ENCODE data around the gene KRTAP16-1. TPM values are rescaled to one million over a fixed set of nuclear protein-coding genes. Genes with fewer than 3 reads are reported as not detected.
A peak's percentile ranks its signal among the peaks of the same experiment; 100 is the strongest.

The KRTAP16-1 gene
- total and polyA plus RNA-seq, 7 experiments from 2014 or later: 0.19 to 0.49 (median 0.27) TPM; not detected in 3

GRCh38 chr17:41322903-41323895 is 14.1 kb upstream of the KRTAP16-1 start:
- Mint-ChIP-seq H3K4me3 (peak overlapping the region in 3 of 10 donors; percentile 25 to 33 (median 27)), H3K27ac (peak overlapping the region; percentile 26 to 87 (median 80)), H3K9me3 (peaks cover 0 to 20% (median 10%) of the 10 kb centered on the region in 11 donors), H3K36me3 (peaks cover 0 to 4% (median 2%) of the 10 kb centered on the region in 5 donors), H3K27me3 (no peaks in the 10 kb centered on the region), H3K4me1 (peaks cover 11 to 61% (median 52%) of the 10 kb centered on the region in 7 donors)
- Histone ChIP-seq H3K9me3 (ENCODE audit: control insufficient read depth in 2 of 3, low read length in 3 of 3) (no peaks in the 10 kb centered on the region), H3K36me3 (ENCODE audit: control insufficient read depth in 2 of 3, insufficient read depth in 3 of 3, low read length in 3 of 3) (no peaks in the 10 kb centered on the region), H3K27me3 (ENCODE audit: control insufficient read depth in 2 of 2, insufficient read depth in 2 of 2, low read length in 2 of 2) (no peaks in the 10 kb centered on the region), H3K4me3 (ENCODE audit: low read length) (no peak overlapping the region), H3K4me1 (ENCODE audit: control insufficient read depth in 2 of 2, insufficient read depth in 2 of 2, low read length in 2 of 2) (peaks cover 34 to 48% of the 10 kb centered on the region in 2 donors), H3K27ac (ENCODE audit: low read depth, low read length) (no peak overlapping the region)
- CTCF ChIA-PET: interaction anchor here (0.6 to 3.9 kb wide), 26 partner anchors 9 to 466 kb away, joined by 3 to 39 read pairs (median 4); partner anchors contain the start of genes KRT33A and KRTAP16-1
- DNase-seq: no peak
- no peak for ATAC-seq
- POLR2A ChIA-PET: interaction anchor here (0.8 to 5.0 kb wide), 4 partner anchors 8 to 18 kb away, joined by 3 to 36 read pairs (median 3); partner anchors contain the start of gene KRTAP16-1
- intact Hi-C loops (cut with micrococcal nuclease): loop anchor here (1.0 to 5.0 kb wide), 14 partner anchors 15 to 520 kb away; no protein-coding TSS in a partner anchor

- intact Hi-C loops (cut with micrococcal nuclease): loop anchor here (1.0 to 5.0 kb wide), 14 partner anchors 14 to 519 kb away; no protein-coding TSS in a partner anchor
- Histone ChIP-seq H3K4me1 (ENCODE audit: control insufficient read depth in 2 of 2, insufficient read depth in 2 of 2, low read length in 2 of 2) (peaks cover 26 to 44% of the 10 kb centered on the region in 2 donors), H3K36me3 (ENCODE audit: control insufficient read depth in 2 of 3, insufficient read depth in 3 of 3, low read length in 3 of 3) (no peaks in the 10 kb centered on the region), H3K27me3 (ENCODE audit: control insufficient read depth in 2 of 2, insufficient read depth in 2 of 2, low read length in 2 of 2) (no peaks in the 10 kb centered on the region), H3K4me3 (ENCODE audit: low read length) (no peak overlapping the region), H3K9me3 (ENCODE audit: control insufficient read depth in 2 of 3, low read length in 3 of 3) (no peaks in the 10 kb centered on the region), H3K27ac (ENCODE audit: low read depth, low read length) (no peak overlapping the region)
- peaks cover 11 to 59% (median 50%) of the 10 kb centered on the region in 7 donors for H3K4me1 Mint-ChIP-seq
- H3K27ac Mint-ChIP-seq: peak overlapping the region; percentile 34 to 87 (median 77)
- CTCF ChIA-PET: interaction anchor here (0.6 to 3.9 kb wide), 32 partner anchors 9 to 520 kb away, joined by 3 to 39 read pairs (median 3); partner anchors contain the start of genes KRT33A and KRTAP16-1
- DNase-seq: peak in 7 of 9 donors; percentile 50 to 75 (median 60)
- H3K27me3 Mint-ChIP-seq: no peaks in the 10 kb centered on the region
- peak; percentile 81 for ATAC-seq
- H3K4me3 Mint-ChIP-seq: peak overlapping the region in 2 of 10 donors; percentile 25 to 27
- H3K9me3 Mint-ChIP-seq: peaks cover 0 to 20% (median 10%) of the 10 kb centered on the region in 11 donors
- peaks cover 0 to 4% (median 2%) of the 10 kb centered on the region in 5 donors for H3K36me3 Mint-ChIP-seq
- POLR2A ChIA-PET: interaction anchor here (0.6 to 5.0 kb wide), 11 partner anchors 8 to 412 kb away, joined by 3 to 36 read pairs (median 3); partner anchors contain the start of genes EIF1, KRTAP16-1 and KRTAP4-12
These were observed 13.2 kb upstream of the KRTAP16-1 start for GRCh38 chr17:41322094-41322902.

- H3K27ac Mint-ChIP-seq: no peak overlapping the region
- intact Hi-C loops (cut with micrococcal nuclease): no loop called here
- CTCF ChIA-PET: no interaction called here
These were observed 9.1 kb upstream of the KRTAP16-1 start for GRCh38 chr17:41318231-41318630.

GRCh38 chr17:41315814-41316445 is 6.8 kb upstream of the KRTAP16-1 start:
- H3K4me1 Mint-ChIP-seq: peaks cover 4 to 27% (median 15%) of the 10 kb centered on the region in 7 donors
- intact Hi-C loops (cut with micrococcal nuclease): no loop called here
- H3K27me3 ChIP-seq (ENCODE audit: control insufficient read depth in 2 of 2, insufficient read depth in 2 of 2, low read length in 2 of 2): no peaks in the 10 kb centered on the region
- peaks cover 0 to 14% (median 0%) of the 10 kb centered on the region in 5 donors for H3K27me3 Mint-ChIP-seq
- peaks cover 0 to 11% (median 7%) of the 10 kb centered on the region in 5 donors for H3K36me3 Mint-ChIP-seq
- no peaks in the 10 kb centered on the region for H3K9me3 ChIP-seq (ENCODE audit: control insufficient read depth in 2 of 3, low read length in 3 of 3)
- ChIA-PET POLR2A (interaction anchor here (0.5 kb wide), 1 partner anchor 12 kb away, joined by 3 read pairs; no protein-coding TSS in a partner anchor), CTCF (no interaction called here)
- H3K4me1 ChIP-seq (ENCODE audit: control insufficient read depth in 2 of 2, insufficient read depth in 2 of 2, low read length in 2 of 2): peaks cover 2 to 6% of the 10 kb centered on the region in 2 donors
- ATAC-seq: no peak
- peaks cover 0 to 20% (median 10%) of the 10 kb centered on the region in 11 donors for H3K9me3 Mint-ChIP-seq
- no peak overlapping the region for H3K4me3 ChIP-seq (ENCODE audit: low read length)
- peak overlapping the region in 1 of 9 donors; percentile 1 for H3K27ac Mint-ChIP-seq
- H3K27ac ChIP-seq (ENCODE audit: low read depth, low read length): no peak overlapping the region
- no peak for DNase-seq
- no peak overlapping the region for H3K4me3 Mint-ChIP-seq
- no peaks in the 10 kb centered on the region for H3K36me3 ChIP-seq (ENCODE audit: control insufficient read depth in 2 of 3, insufficient read depth in 3 of 3, low read length in 3 of 3)

More at GRCh38 chr17:41318231-41318630, 9.1 kb upstream of the KRTAP16-1 start:
- H3K4me3 Mint-ChIP-seq: no peak overlapping the region
- H3K36me3 Mint-ChIP-seq: peaks cover 0 to 4% (median 2%) of the 10 kb centered on the region in 5 donors
- H3K27me3 Mint-ChIP-seq: peaks cover 0 to 6% (median 0%) of the 10 kb centered on the region in 5 donors
- no peaks in the 10 kb centered on the region for H3K27me3 ChIP-seq (ENCODE audit: control insufficient read depth in 2 of 2, insufficient read depth in 2 of 2, low read length in 2 of 2)
- ATAC-seq (no peak), DNase-seq (no peak)
- H3K36me3 ChIP-seq (ENCODE audit: control insufficient read depth in 2 of 3, insufficient read depth in 3 of 3, low read length in 3 of 3): no peaks in the 10 kb centered on the region
- H3K9me3 ChIP-seq (ENCODE audit: control insufficient read depth in 2 of 3, low read length in 3 of 3): no peaks in the 10 kb centered on the region
- POLR2A ChIA-PET: interaction anchor here (0.7 to 1.3 kb wide), 4 partner anchors 9 to 405 kb away, joined by 3 to 4 read pairs (median 3); partner anchors contain the start of gene KRTAP16-1
- peaks cover 0 to 32% (median 21%) of the 10 kb centered on the region in 7 donors for H3K4me1 Mint-ChIP-seq
- no peak overlapping the region for H3K4me3 ChIP-seq (ENCODE audit: low read length)
- no peak overlapping the region for H3K27ac ChIP-seq (ENCODE audit: low read depth, low read length)
- peaks cover 10 to 17% of the 10 kb centered on the region in 2 donors for H3K4me1 ChIP-seq (ENCODE audit: control insufficient read depth in 2 of 2, insufficient read depth in 2 of 2, low read length in 2 of 2)
- peaks cover 0 to 20% (median 10%) of the 10 kb centered on the region in 11 donors for H3K9me3 Mint-ChIP-seq

- DNase-seq: no peak
- Histone ChIP-seq H3K27ac (ENCODE audit: low read depth, low read length) (no peak within 1 kb of the TSS), H3K4me1 (ENCODE audit: control insufficient read depth in 2 of 2, insufficient read depth in 2 of 2, low read length in 2 of 2) (peaks cover 8 to 12% of the 10 kb centered on the region in 2 donors), H3K36me3 (ENCODE audit: control insufficient read depth in 2 of 3, insufficient read depth in 3 of 3, low read length in 3 of 3) (no peaks in the 10 kb centered on the region), H3K4me3 (ENCODE audit: low read length) (no peak within 1 kb of the TSS), H3K9me3 (ENCODE audit: control insufficient read depth in 2 of 3, low read length in 3 of 3) (no peaks in the 10 kb centered on the region), H3K27me3 (ENCODE audit: control insufficient read depth in 2 of 2, insufficient read depth in 2 of 2, low read length in 2 of 2) (no peaks in the 10 kb centered on the region)
- ChIA-PET POLR2A (interaction anchor here (0.9 to 1.1 kb wide), 2 partner anchors 7 to 15 kb away, joined by 3 read pairs; no protein-coding TSS in a partner anchor), CTCF (no interaction called here)
- H3K27me3 Mint-ChIP-seq: peaks cover 0 to 14% (median 0%) of the 10 kb centered on the region in 5 donors
- peaks cover 6 to 29% (median 21%) of the 10 kb centered on the region in 7 donors for H3K4me1 Mint-ChIP-seq
- ATAC-seq: no peak
- peaks cover 0 to 12% (median 3%) of the 10 kb centered on the region in 5 donors for H3K36me3 Mint-ChIP-seq
- H3K27ac Mint-ChIP-seq: peak within 1 kb of the TSS in 4 of 9 donors; percentile 1 to 72 (median 14)
- intact Hi-C loops (cut with micrococcal nuclease): no loop called here
- H3K9me3 Mint-ChIP-seq: peaks cover 0 to 15% (median 8%) of the 10 kb centered on the region in 11 donors
- no peak within 1 kb of the TSS for H3K4me3 Mint-ChIP-seq
These were observed 6.2 kb upstream of the KRTAP16-1 start, which contains the start of gene KRTAP17-1 for GRCh38 chr17:41315204-41315794. Gene KRTAP17-1 (minus strand): TSS chr17:41315710. CDS start chr17:41315650, 60 bp downstream.

Measured in naive thymus-derived CD4-positive, alpha-beta T cell (primary cell).